ENCODE measurements around the gene CLDND2. TPM values are rescaled to one million over a fixed set of nuclear protein-coding genes. Genes with fewer than 3 reads are reported as not detected.

Gene CLDND2
- total RNA-seq, 2 experiments from 2014 or later = 0.60 to 0.84 TPM

DNA sequence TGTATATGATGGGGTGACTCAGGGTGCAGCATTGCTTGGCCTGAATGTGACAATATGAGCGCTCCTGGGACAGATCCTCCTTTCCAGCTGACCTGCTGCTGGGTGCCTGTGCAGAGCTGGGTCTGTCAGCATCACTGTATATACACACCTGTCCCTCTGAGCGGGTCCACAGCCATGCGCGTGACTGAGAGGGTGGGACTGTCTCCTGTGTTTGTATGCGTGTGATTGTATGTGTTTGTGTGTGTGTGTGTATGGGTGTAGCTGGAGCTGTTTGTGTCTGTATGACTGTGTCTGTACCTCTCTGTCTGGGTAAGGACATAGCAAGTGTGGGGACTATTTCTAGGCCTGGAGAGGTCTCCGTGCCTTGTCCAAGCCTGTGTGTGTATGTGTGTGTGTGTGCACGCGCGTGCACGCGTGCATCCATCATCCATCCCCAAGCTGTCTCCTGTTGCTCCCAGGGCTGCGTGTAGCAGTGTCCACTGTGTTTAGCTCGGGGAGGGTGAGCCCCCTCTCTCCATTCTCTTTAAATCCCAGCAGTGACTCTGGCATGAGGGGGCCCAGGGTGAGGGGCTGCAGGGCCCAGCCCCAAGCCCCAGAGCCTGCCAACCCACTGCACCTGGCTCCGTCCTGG lies 49.0 kb downstream of the CLDND2 start:
- POLR2A ChIA-PET = no interaction called here
- intact Hi-C loops (cut with DNase I, micrococcal nuclease) = no loop called here
- peaks cover 62% of the 10 kb centered on the region for H3K27me3 Mint-ChIP-seq
- H3K4me1 Mint-ChIP-seq (ENCODE audit: low read depth) = no peaks in the 10 kb centered on the region
- no peaks in the 10 kb centered on the region for H3K36me3 Mint-ChIP-seq (ENCODE audit: low read depth)
- DNase-seq (no peak), ATAC-seq (ENCODE audit: poor library complexity) (no peak)
- TF ChIP-seq, protein P1, sequence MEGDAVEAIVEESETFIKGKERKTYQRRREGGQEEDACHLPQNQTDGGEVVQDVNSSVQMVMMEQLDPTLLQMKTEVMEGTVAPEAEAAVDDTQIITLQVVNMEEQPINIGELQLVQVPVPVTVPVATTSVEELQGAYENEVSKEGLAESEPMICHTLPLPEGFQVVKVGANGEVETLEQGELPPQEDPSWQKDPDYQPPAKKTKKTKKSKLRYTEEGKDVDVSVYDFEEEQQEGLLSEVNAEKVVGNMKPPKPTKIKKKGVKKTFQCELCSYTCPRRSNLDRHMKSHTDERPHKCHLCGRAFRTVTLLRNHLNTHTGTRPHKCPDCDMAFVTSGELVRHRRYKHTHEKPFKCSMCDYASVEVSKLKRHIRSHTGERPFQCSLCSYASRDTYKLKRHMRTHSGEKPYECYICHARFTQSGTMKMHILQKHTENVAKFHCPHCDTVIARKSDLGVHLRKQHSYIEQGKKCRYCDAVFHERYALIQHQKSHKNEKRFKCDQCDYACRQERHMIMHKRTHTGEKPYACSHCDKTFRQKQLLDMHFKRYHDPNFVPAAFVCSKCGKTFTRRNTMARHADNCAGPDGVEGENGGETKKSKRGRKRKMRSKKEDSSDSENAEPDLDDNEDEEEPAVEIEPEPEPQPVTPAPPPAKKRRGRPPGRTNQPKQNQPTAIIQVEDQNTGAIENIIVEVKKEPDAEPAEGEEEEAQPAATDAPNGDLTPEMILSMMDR (IDR thresholded peaks at IDR 0.05) = no peak
- no peak overlapping the region for H3K27ac Mint-ChIP-seq
- peaks cover 6% of the 10 kb centered on the region for H3K9me3 Mint-ChIP-seq
- CTCF ChIA-PET = no interaction called here
- Histone ChIP-seq H3K27me3 (ENCODE audit: control insufficient read depth in 1 of 2, insufficient read depth in 2 of 2, low read length in 2 of 2) (peaks cover 6 to 14% of the 10 kb centered on the region in 2 experiments), H3K4me1 (ENCODE audit: insufficient read depth, low read length) (no peaks in the 10 kb centered on the region), H3K9me3 (ENCODE audit: control insufficient read depth in 1 of 2, insufficient read depth in 1 of 2, low read length in 2 of 2) (peaks cover 0 to 4% of the 10 kb centered on the region in 2 experiments), H3K27ac (ENCODE audit: low read depth in 1 of 2, low read length in 2 of 2) (no peak overlapping the region), H3K4me3 (ENCODE audit: low read length) (no peak overlapping the region), H3K36me3 (ENCODE audit: insufficient read depth, low read length) (no peaks in the 10 kb centered on the region)
- no peak overlapping the region for H3K4me3 Mint-ChIP-seq

DNA sequence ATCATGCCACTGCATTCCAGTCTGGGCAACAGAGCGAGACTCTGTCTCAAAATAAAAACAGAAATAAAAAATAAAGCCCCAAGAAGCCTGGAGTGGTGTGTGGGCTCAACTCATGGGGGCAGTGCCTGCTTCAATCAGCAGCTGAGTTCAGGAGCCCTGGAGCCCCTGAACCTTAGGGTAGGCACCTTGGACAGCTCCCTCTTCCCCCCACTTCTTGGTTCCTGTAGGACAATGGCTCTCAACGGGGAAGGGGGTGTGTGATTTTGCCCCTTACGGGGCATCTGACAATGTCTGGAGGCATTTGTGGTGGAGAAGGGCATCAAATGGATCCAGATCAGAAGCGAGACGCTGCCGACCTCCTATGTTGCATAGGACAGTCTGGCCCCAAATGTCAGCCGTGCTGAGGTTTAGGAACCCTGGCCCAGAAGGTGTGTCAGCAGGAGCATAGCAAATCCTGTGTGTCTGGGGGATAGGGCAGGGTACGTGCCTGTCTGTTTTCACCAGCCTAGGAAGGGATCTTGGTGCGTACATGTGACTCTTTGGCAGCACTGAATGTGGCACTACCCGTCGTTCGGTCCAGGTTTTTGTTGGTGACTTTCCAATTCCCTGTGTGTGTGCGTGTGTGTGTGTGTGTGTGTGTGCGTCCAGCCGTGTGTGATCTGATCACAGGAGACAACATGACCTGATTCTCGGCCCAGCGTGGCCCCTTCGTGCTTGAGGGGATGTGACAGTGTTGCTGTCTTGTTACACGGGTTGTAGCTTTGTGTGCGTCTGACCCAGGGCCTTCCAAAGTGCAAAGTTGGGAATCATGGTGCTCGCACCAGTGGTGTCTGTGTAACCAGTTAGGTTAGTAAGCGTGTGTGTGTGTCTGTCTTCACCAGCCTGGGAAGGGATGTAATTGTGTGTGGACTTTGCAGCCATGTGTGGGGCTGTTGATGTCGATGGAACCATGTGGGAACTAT lies 49.8 kb downstream of the CLDND2 start:
- no peaks in the 10 kb centered on the region for H3K36me3 Mint-ChIP-seq (ENCODE audit: low read depth)
- H3K4me1 ChIP-seq (ENCODE audit: insufficient read depth, low read length) = no peaks in the 10 kb centered on the region
- POLR2A ChIA-PET = no interaction called here
- intact Hi-C loops (cut with DNase I, micrococcal nuclease) = no loop called here
- peaks cover 62% of the 10 kb centered on the region for H3K27me3 Mint-ChIP-seq
- H3K27ac Mint-ChIP-seq = no peak overlapping the region
- no peak overlapping the region for H3K4me3 Mint-ChIP-seq
- CTCF ChIA-PET = no interaction called here
- H3K9me3 ChIP-seq (ENCODE audit: control insufficient read depth in 1 of 2, insufficient read depth in 1 of 2, low read length in 2 of 2) = peaks cover 0 to 4% of the 10 kb centered on the region in 2 experiments
- H3K36me3 ChIP-seq (ENCODE audit: insufficient read depth, low read length) = no peaks in the 10 kb centered on the region
- H3K9me3 Mint-ChIP-seq = peaks cover 8% of the 10 kb centered on the region
- ATAC-seq (ENCODE audit: poor library complexity) (no peak), DNase-seq (no peak)
- no peak overlapping the region for H3K4me3 ChIP-seq (ENCODE audit: low read length)
- H3K27me3 ChIP-seq (ENCODE audit: control insufficient read depth in 1 of 2, insufficient read depth in 2 of 2, low read length in 2 of 2) = peaks cover 6 to 16% of the 10 kb centered on the region in 2 experiments
- H3K27ac ChIP-seq (ENCODE audit: low read depth in 1 of 2, low read length in 2 of 2) = no peak overlapping the region
- TF ChIP-seq, protein P1 (IDR thresholded peaks at IDR 0.05) = no peak
- H3K4me1 Mint-ChIP-seq (ENCODE audit: low read depth) = no peaks in the 10 kb centered on the region

GRCh38 chr19:51317968-51318367 lies 50.8 kb downstream of the CLDND2 start:
- Mint-ChIP-seq H3K4me3 (no peak overlapping the region), H3K27me3 (peaks cover 62% of the 10 kb centered on the region), H3K4me1 (ENCODE audit: low read depth) (no peaks in the 10 kb centered on the region), H3K9me3 (peaks cover 8% of the 10 kb centered on the region), H3K36me3 (ENCODE audit: low read depth) (no peaks in the 10 kb centered on the region), H3K27ac (no peak overlapping the region)
- Histone ChIP-seq H3K4me3 (ENCODE audit: low read length) (no peak overlapping the region), H3K4me1 (ENCODE audit: insufficient read depth, low read length) (no peaks in the 10 kb centered on the region), H3K27me3 (ENCODE audit: control insufficient read depth in 1 of 2, insufficient read depth in 2 of 2, low read length in 2 of 2) (peaks cover 14% of the 10 kb centered on the region in 2 experiments), H3K9me3 (ENCODE audit: control insufficient read depth in 1 of 2, insufficient read depth in 1 of 2, low read length in 2 of 2) (peaks cover 0 to 4% of the 10 kb centered on the region in 2 experiments), H3K36me3 (ENCODE audit: insufficient read depth, low read length) (no peaks in the 10 kb centered on the region), H3K27ac (ENCODE audit: low read depth in 1 of 2, low read length in 2 of 2) (no peak overlapping the region)
- TF ChIP-seq, protein P1 (IDR thresholded peaks at IDR 0.05) = no peak
- intact Hi-C loops (cut with DNase I, micrococcal nuclease) = no loop called here
- CTCF ChIA-PET = no interaction called here
- POLR2A ChIA-PET = no interaction called here
- no peak for DNase-seq
- no peak for ATAC-seq (ENCODE audit: poor library complexity)
